SJCRH30 (cell line): ENCODE results near the gene RGS5. TPM values are rescaled to one million over a fixed set of nuclear protein-coding genes. Genes with fewer than 3 reads are reported as not detected.

Experiments used
- DNase-seq, 2 experiments: peaks; one replicate each; pipeline ENCODE4 v3.0.0-alpha.2; 2015 to 2020
- H3K27ac ChIP-seq: fragments of 250-450 bp; sonication (Bioruptor Pico); 2 replicates; pipeline ENCODE4 v1.5.1; 2020; ENCODE audit warnings: mild to moderate bottlenecking, moderate library complexity
- H3K27me3 ChIP-seq: fragments of 250-450 bp; sonication (Bioruptor Pico); 2 replicates; pipeline ENCODE4 v1.5.1; 2020; ENCODE audit warnings: mild to moderate bottlenecking, moderate library complexity
- H3K36me3 ChIP-seq: fragments of 250-450 bp; sonication (Bioruptor Pico); 2 replicates; pipeline ENCODE4 v1.5.1; 2020; ENCODE audit warnings: mild to moderate bottlenecking, moderate library complexity
- H3K4me1 ChIP-seq: fragments of 250-450 bp; sonication (Bioruptor Pico); 2 replicates; pipeline ENCODE4 v1.5.1; 2020; ENCODE audit warnings: mild to moderate bottlenecking, moderate library complexity
- H3K4me3 ChIP-seq: fragments of 250-450 bp; sonication (Bioruptor Pico); 2 replicates; pipeline ENCODE4 v1.5.1; 2020; ENCODE audit warnings: mild to moderate bottlenecking, moderate library complexity
- H3K9me3 ChIP-seq: fragments of 250-450 bp; sonication (Bioruptor Pico); replicated peaks from 2 replicates; pipeline ENCODE4 v1.5.1; 2020; ENCODE audit warnings: mild to moderate bottlenecking, moderate library complexity
- total RNA-seq: library from RNA; depleted of rRNA; stranded (reverse); fragments of >200 nt; shearing (Covaris generic); gene quantifications from 2 replicates; pipeline ENCODE4 v1.2.3, GENCODE V29; 2014

The RGS5 gene
- total RNA-seq, 1 experiment from 2014 or later, result 1.9 TPM

GRCh38 chr1:163144418-163144817 lies 58.3 kb downstream of the RGS5 start:
- Histone ChIP-seq H3K36me3 (no peaks in the 10 kb centered on the region), H3K4me3 (no peak overlapping the region), H3K4me1 (no peaks in the 10 kb centered on the region), H3K27ac (no peak overlapping the region), H3K9me3 (no peaks in the 10 kb centered on the region), H3K27me3 (no peaks in the 10 kb centered on the region)
- no peak for DNase-seq

- Histone ChIP-seq H3K27ac (no peak overlapping the region), H3K27me3 (no peaks in the 10 kb centered on the region), H3K36me3 (no peaks in the 10 kb centered on the region), H3K4me1 (no peaks in the 10 kb centered on the region), H3K4me3 (no peak overlapping the region), H3K9me3 (no peaks in the 10 kb centered on the region)
- no peak for DNase-seq
Observed at GRCh38 chr1:163142152-163142551, 60.6 kb downstream of the RGS5 start.

GRCh38 chr1:163141556-163141955 lies 61.2 kb downstream of the RGS5 start:
- H3K27ac ChIP-seq, result no peak overlapping the region

GRCh38 chr1:163137556-163138265 lies 65.0 kb downstream of the RGS5 start:
- no peak overlapping the region for H3K4me3 ChIP-seq
- no peak overlapping the region for H3K27ac ChIP-seq
- H3K4me1 ChIP-seq, result no peaks in the 10 kb centered on the region
- no peaks in the 10 kb centered on the region for H3K9me3 ChIP-seq
- no peak for DNase-seq
- no peaks in the 10 kb centered on the region for H3K27me3 ChIP-seq
- no peaks in the 10 kb centered on the region for H3K36me3 ChIP-seq

More at GRCh38 chr1:163141556-163141955, 61.2 kb downstream of the RGS5 start:
- Histone ChIP-seq H3K4me3 (no peak overlapping the region), H3K36me3 (no peaks in the 10 kb centered on the region), H3K9me3 (no peaks in the 10 kb centered on the region), H3K4me1 (no peaks in the 10 kb centered on the region), H3K27me3 (no peaks in the 10 kb centered on the region)
- DNase-seq, result no peak

- no peaks in the 10 kb centered on the region for H3K36me3 ChIP-seq
- H3K4me1 ChIP-seq, result no peaks in the 10 kb centered on the region
- H3K9me3 ChIP-seq, result no peaks in the 10 kb centered on the region
- DNase-seq, result no peak
- H3K27me3 ChIP-seq, result no peaks in the 10 kb centered on the region
- no peak overlapping the region for H3K4me3 ChIP-seq
- H3K27ac ChIP-seq, result no peak overlapping the region
Observed at GRCh38 chr1:163131981-163132380, 70.7 kb downstream of the RGS5 start.

- Histone ChIP-seq H3K4me3 (no peak overlapping the region), H3K9me3 (no peaks in the 10 kb centered on the region), H3K36me3 (no peaks in the 10 kb centered on the region), H3K4me1 (no peaks in the 10 kb centered on the region), H3K27me3 (no peaks in the 10 kb centered on the region), H3K27ac (no peak overlapping the region)
- DNase-seq, result no peak
Observed at GRCh38 chr1:163130225-163130856, 72.4 kb downstream of the RGS5 start.

GRCh38 chr1:163128282-163128681 lies 74.4 kb downstream of the RGS5 start:
- DNase-seq, result no peak
- Histone ChIP-seq H3K27me3 (peaks cover 3% of the 10 kb centered on the region; the same call in 1 of the 2 replicates), H3K36me3 (no peaks in the 10 kb centered on the region), H3K9me3 (no peaks in the 10 kb centered on the region), H3K4me1 (no peaks in the 10 kb centered on the region), H3K27ac (no peak overlapping the region), H3K4me3 (no peak overlapping the region)

- Histone ChIP-seq H3K27ac (no peak overlapping the region), H3K4me3 (no peak overlapping the region), H3K9me3 (no peaks in the 10 kb centered on the region), H3K27me3 (peaks cover 3% of the 10 kb centered on the region; the same call in 1 of the 2 replicates), H3K4me1 (no peaks in the 10 kb centered on the region; the same call in 1 of the 2 replicates), H3K36me3 (no peaks in the 10 kb centered on the region)
- no peak for DNase-seq
Observed at GRCh38 chr1:163124812-163125211, 77.9 kb downstream of the RGS5 start.

GRCh38 chr1:163120372-163120771 lies 82.3 kb downstream of the RGS5 start:
- H3K4me3 ChIP-seq, result no peak overlapping the region

GRCh38 chr1:163119707-163120106 lies 83.0 kb downstream of the RGS5 start:
- no peaks in the 10 kb centered on the region for H3K9me3 ChIP-seq
- H3K27me3 ChIP-seq, result peaks cover 3% of the 10 kb centered on the region; the same call in 1 of the 2 replicates
- H3K36me3 ChIP-seq, result no peaks in the 10 kb centered on the region
- H3K27ac ChIP-seq, result no peak overlapping the region
- DNase-seq, result no peak
- H3K4me3 ChIP-seq, result no peak overlapping the region
- H3K4me1 ChIP-seq, result no peaks in the 10 kb centered on the region; the same call in 1 of the 2 replicates

More at GRCh38 chr1:163120372-163120771, 82.3 kb downstream of the RGS5 start:
- Histone ChIP-seq H3K27ac (no peak overlapping the region), H3K27me3 (peaks cover 3% of the 10 kb centered on the region; the same call in 1 of the 2 replicates), H3K9me3 (no peaks in the 10 kb centered on the region), H3K36me3 (no peaks in the 10 kb centered on the region), H3K4me1 (no peaks in the 10 kb centered on the region; the same call in 1 of the 2 replicates)
- no peak for DNase-seq

GRCh38 chr1:163115887-163116286 lies 86.8 kb downstream of the RGS5 start:
- no peaks in the 10 kb centered on the region for H3K36me3 ChIP-seq
- H3K27me3 ChIP-seq, result no peaks in the 10 kb centered on the region
- no peak for DNase-seq
- H3K9me3 ChIP-seq, result no peaks in the 10 kb centered on the region
- no peak overlapping the region for H3K4me3 ChIP-seq
- no peak overlapping the region for H3K27ac ChIP-seq
- H3K4me1 ChIP-seq, result no peaks in the 10 kb centered on the region; the same call in 1 of the 2 replicates

GRCh38 chr1:163107655-163108054 lies 95.1 kb downstream of the RGS5 start:
- no peak overlapping the region for H3K27ac ChIP-seq
- H3K4me3 ChIP-seq, result no peak overlapping the region
- H3K27me3 ChIP-seq, result no peaks in the 10 kb centered on the region
- H3K36me3 ChIP-seq, result no peaks in the 10 kb centered on the region
- no peak for DNase-seq
- H3K4me1 ChIP-seq, result no peaks in the 10 kb centered on the region
- H3K9me3 ChIP-seq, result no peaks in the 10 kb centered on the region

- H3K4me3 ChIP-seq, result no peak overlapping the region
- no peaks in the 10 kb centered on the region for H3K4me1 ChIP-seq
- no peaks in the 10 kb centered on the region for H3K36me3 ChIP-seq
- H3K27ac ChIP-seq, result no peak overlapping the region
- H3K9me3 ChIP-seq, result no peaks in the 10 kb centered on the region
- no peaks in the 10 kb centered on the region for H3K27me3 ChIP-seq
- no peak for DNase-seq
Observed at GRCh38 chr1:163106364-163106987, 96.2 kb downstream of the RGS5 start.

GRCh38 chr1:163104385-163105099 lies 98.2 kb downstream of the RGS5 start:
- no peak overlapping the region for H3K27ac ChIP-seq
- no peaks in the 10 kb centered on the region for H3K36me3 ChIP-seq
- no peaks in the 10 kb centered on the region for H3K9me3 ChIP-seq
- DNase-seq, result no peak
- H3K4me1 ChIP-seq, result no peaks in the 10 kb centered on the region
- H3K27me3 ChIP-seq, result no peaks in the 10 kb centered on the region
- H3K4me3 ChIP-seq, result no peak overlapping the region

- no peaks in the 10 kb centered on the region for H3K9me3 ChIP-seq
- no peaks in the 10 kb centered on the region for H3K4me1 ChIP-seq
- DNase-seq, result no peak
- no peaks in the 10 kb centered on the region for H3K36me3 ChIP-seq
- H3K27me3 ChIP-seq, result no peaks in the 10 kb centered on the region
- H3K4me3 ChIP-seq, result no peak overlapping the region
- H3K27ac ChIP-seq, result no peak overlapping the region
Observed at GRCh38 chr1:163102590-163102989, 100.1 kb downstream of the RGS5 start.
